Measurements from ENCODE around the gene SLAMF9.
A peak's percentile ranks its signal among the peaks of the same experiment; 100 is the strongest.
"Not testable (repeated sequence)": the region's sequence is repeated elsewhere in the genome, so short reads cannot be mapped to it uniquely, and the experiment has no call there.

Gene SLAMF9

GRCh38 chr1:159920202-159920601 lies 33.8 kb downstream of the SLAMF9 start:
- DNase-seq = no peak

- DNase-seq = no peak
Measured at GRCh38 chr1:159919236-159919865, 34.7 kb downstream of the SLAMF9 start.

- peak; percentile 18 for DNase-seq
Measured at GRCh38 chr1:159918352-159919200, 35.5 kb downstream of the SLAMF9 start.

- DNase-seq = no peak
Measured at GRCh38 chr1:159917533-159918351, 36.3 kb downstream of the SLAMF9 start.

- no peak for DNase-seq
Measured at GRCh38 chr1:159916242-159917051, 37.6 kb downstream of the SLAMF9 start.

- DNase-seq = no peak
Measured at GRCh38 chr1:159915571-159916241, 38.3 kb downstream of the SLAMF9 start.

- DNase-seq = no peak
Measured at GRCh38 chr1:159914252-159915018, 39.6 kb downstream of the SLAMF9 start.

GRCh38 chr1:159913451-159914192 lies 40.4 kb downstream of the SLAMF9 start:
- DNase-seq = no peak

- DNase-seq = no peak
Measured at GRCh38 chr1:159911326-159912070, 42.5 kb downstream of the SLAMF9 start.

- no peak for DNase-seq
Measured at GRCh38 chr1:159908031-159908940, 45.8 kb downstream of the SLAMF9 start.

GRCh38 chr1:159906960-159907359 lies 47.1 kb downstream of the SLAMF9 start:
- DNase-seq = no peak

GRCh38 chr1:159904036-159904435 lies 50.0 kb downstream of the SLAMF9 start:
- not testable (repeated sequence) for DNase-seq

GRCh38 chr1:159902541-159902940 lies 51.5 kb downstream of the SLAMF9 start:
- DNase-seq = no peak
